ENCODE data around the gene THUMPD2. TPM values are rescaled to one million over a fixed set of nuclear protein-coding genes. Genes with fewer than 3 reads are reported as not detected.

THUMPD2 gene
- total and polyA plus RNA-seq, 8 donors, result 9.6 to 34.6 (median 27.9) TPM

DNA sequence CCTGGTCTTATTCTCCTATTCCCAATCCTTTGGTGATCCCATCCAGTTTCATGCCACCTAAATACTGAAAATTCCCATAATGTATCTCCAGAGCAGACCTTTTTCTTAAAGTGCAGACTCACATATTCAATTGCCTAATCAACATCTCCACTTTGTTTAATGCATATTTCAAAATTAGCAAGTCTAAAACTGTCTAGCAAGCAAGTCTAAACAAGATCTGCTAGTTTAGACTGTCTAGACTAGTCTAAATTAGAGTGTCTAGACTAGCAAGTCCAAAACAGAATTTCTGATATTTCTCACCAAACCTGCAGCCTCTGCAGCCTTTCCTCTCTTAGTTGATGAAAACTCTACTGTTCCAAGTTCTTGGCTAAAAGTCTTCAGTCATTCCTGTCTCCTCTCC is 44.6 kb downstream of the THUMPD2 start:
- H3K36me3 ChIP-seq, result peaks cover 0 to 39% of the 10 kb centered on the region in 2 donors
- TF ChIP-seq, protein P1, sequence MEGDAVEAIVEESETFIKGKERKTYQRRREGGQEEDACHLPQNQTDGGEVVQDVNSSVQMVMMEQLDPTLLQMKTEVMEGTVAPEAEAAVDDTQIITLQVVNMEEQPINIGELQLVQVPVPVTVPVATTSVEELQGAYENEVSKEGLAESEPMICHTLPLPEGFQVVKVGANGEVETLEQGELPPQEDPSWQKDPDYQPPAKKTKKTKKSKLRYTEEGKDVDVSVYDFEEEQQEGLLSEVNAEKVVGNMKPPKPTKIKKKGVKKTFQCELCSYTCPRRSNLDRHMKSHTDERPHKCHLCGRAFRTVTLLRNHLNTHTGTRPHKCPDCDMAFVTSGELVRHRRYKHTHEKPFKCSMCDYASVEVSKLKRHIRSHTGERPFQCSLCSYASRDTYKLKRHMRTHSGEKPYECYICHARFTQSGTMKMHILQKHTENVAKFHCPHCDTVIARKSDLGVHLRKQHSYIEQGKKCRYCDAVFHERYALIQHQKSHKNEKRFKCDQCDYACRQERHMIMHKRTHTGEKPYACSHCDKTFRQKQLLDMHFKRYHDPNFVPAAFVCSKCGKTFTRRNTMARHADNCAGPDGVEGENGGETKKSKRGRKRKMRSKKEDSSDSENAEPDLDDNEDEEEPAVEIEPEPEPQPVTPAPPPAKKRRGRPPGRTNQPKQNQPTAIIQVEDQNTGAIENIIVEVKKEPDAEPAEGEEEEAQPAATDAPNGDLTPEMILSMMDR (IDR thresholded peaks at IDR 0.05), result no peak

DNA sequence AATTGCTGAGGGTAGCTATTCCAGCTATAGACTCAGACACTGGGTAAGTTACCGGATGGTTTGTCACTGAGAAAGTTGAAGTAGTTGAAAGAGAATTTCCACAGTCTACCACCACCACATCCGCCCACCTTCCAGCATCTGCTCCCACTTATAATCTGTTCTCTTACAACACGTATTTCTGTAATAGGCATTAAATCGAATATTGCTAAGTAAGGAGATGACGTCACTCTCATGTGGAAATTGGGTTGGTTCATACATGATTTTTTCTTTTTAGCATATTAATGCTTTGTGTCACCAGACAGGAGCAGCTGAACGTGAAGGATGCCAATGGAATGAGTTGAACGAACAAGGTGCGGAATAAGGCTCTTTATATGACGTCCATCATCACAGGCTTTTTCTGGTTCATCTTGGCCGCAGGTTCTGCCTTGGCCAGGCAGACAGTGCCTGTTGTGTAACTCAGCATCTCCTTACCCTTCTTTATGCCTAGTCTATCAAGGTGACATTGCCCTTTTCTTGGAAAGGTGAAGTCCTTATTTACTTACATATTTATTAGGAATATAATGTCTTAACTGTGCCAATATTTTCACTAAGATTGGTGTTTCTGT is 45.9 kb downstream of the THUMPD2 start:
- no peaks in the 10 kb centered on the region for H3K9me3 ChIP-seq
- no peaks in the 10 kb centered on the region for H3K27me3 ChIP-seq
- intact Hi-C loops (cut with DNase I), result no loop called here
- no peak overlapping the region for H3K27ac ChIP-seq
- H3K4me1 ChIP-seq, result no peaks in the 10 kb centered on the region
- ATAC-seq (no peak), DNase-seq (no peak)
- TF ChIP-seq, protein P1 (IDR thresholded peaks at IDR 0.05), result no peak
- H3K36me3 ChIP-seq, result peaks cover 0 to 29% of the 10 kb centered on the region in 2 donors
- H3K4me3 ChIP-seq, result no peak overlapping the region

More for the DNA sequence above, 44.6 kb downstream of the THUMPD2 start:
- Histone ChIP-seq H3K27me3 (no peaks in the 10 kb centered on the region), H3K4me3 (no peak overlapping the region), H3K4me1 (no peaks in the 10 kb centered on the region), H3K27ac (no peak overlapping the region), H3K9me3 (no peaks in the 10 kb centered on the region)
- ATAC-seq, result no peak
- no peak for DNase-seq
- intact Hi-C loops (cut with DNase I), result no loop called here

DNA sequence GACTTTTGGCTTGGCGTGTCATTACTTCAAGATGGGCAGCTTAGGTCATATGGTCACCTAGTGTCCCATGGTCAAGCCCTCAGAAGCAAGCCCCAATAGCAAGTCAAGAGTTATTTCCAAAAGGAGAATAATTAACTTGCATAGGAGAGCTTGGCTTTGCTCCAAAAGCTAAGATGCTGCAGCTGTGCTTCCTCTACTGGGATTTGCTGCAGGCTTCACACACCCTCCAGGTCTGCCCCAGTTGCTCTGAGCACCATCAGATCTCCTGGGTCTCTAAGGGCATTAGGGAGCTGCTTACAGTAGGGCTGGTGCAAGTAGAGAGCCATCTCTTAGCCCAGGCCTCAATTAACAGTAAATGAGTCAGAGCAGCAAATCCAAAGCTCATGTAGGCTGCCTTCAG is 46.6 kb downstream of the THUMPD2 start:
- H3K4me3 ChIP-seq, result no peak overlapping the region
- ATAC-seq (no peak), DNase-seq (peak in 2 of 4 donors; percentile 13 to 17)
- TF ChIP-seq, protein P1 (IDR thresholded peaks at IDR 0.05), result no peak
- H3K4me1 ChIP-seq, result no peaks in the 10 kb centered on the region
- no peak overlapping the region for H3K27ac ChIP-seq
- intact Hi-C loops (cut with DNase I), result no loop called here
- H3K36me3 ChIP-seq, result peaks cover 0 to 26% of the 10 kb centered on the region in 2 donors
- no peaks in the 10 kb centered on the region for H3K27me3 ChIP-seq
- H3K9me3 ChIP-seq, result no peaks in the 10 kb centered on the region

DNA sequence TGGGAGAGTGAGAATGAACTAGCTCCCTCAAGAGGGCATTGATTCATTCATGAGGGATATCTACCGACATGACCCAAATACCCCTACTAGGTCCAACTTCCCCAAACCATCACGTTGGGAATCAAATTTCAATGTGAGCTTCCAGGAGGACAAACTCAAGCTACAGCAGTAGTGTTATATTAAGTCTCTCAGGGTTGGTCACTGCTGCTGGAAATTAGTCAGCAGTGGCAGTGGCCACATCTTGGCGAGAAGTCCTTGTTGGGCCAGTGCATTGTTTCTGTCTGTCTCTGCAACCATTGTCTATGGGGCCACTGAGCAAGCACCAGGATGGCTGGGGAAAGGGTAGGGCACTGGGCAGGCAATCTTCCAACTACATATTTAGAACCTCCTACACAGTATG is 47.5 kb downstream of the THUMPD2 start:
- Histone ChIP-seq H3K27ac (no peak overlapping the region), H3K27me3 (no peaks in the 10 kb centered on the region), H3K36me3 (peaks cover 0 to 21% of the 10 kb centered on the region in 2 donors), H3K4me3 (no peak overlapping the region), H3K9me3 (no peaks in the 10 kb centered on the region), H3K4me1 (no peaks in the 10 kb centered on the region)
- TF ChIP-seq, protein P1 (IDR thresholded peaks at IDR 0.05), result no peak
- intact Hi-C loops (cut with DNase I), result no loop called here
- DNase-seq, result no peak
- ATAC-seq, result no peak

DNA sequence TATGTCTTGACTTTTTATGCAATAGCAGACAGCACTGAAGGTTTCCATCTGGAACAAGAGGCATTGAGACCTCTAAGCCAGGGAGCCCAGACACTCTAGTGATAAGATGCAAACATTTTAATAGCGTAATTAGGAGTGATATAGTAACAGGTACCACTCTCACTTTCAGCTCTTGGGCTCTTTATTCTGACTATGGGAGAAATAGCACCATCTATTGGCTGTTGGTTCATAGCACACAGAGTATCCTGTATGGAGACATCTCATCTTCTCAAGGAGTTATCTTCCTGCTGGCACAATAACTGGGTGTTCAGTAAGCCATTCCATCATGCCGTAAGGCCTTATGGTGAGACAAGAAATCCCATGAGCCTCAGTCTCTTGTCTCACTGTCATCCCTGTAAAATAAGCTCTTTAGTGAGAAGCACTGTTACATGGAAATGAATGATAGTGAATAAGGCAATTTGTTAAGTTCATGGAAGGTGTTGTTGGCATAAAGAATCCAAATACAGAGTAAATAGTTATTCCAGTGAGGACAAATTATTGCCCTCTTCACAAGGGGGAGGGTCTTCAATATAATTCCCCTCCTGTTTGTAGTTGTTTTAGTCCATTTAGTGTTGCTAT is 48.3 kb downstream of the THUMPD2 start:
- DNase-seq, result no peak
- intact Hi-C loops (cut with DNase I), result no loop called here
- Histone ChIP-seq H3K36me3 (peaks cover 0 to 13% of the 10 kb centered on the region in 2 donors), H3K27ac (no peak overlapping the region), H3K27me3 (no peaks in the 10 kb centered on the region), H3K4me3 (no peak overlapping the region), H3K4me1 (no peaks in the 10 kb centered on the region), H3K9me3 (no peaks in the 10 kb centered on the region)
- peak; percentile 58 for ATAC-seq
- TF ChIP-seq, protein P1 (IDR thresholded peaks at IDR 0.05), result peak; percentile 35 to 38
